DMS79 (cell line): ENCODE measurements around the gene NEO1.
"Not testable (repeated sequence)": the region's sequence is repeated elsewhere in the genome, so short reads cannot be mapped to it uniquely, and the experiment has no call there.

Source experiments
- DNase-seq: peaks from one replicate; lab custom pipeline; 2025; lab: John Stamatoyannopoulos, UW

Gene NEO1

GRCh38 chr15:73264881-73265280 is 212.6 kb downstream of the NEO1 start:
- DNase-seq: no peak

DNA sequence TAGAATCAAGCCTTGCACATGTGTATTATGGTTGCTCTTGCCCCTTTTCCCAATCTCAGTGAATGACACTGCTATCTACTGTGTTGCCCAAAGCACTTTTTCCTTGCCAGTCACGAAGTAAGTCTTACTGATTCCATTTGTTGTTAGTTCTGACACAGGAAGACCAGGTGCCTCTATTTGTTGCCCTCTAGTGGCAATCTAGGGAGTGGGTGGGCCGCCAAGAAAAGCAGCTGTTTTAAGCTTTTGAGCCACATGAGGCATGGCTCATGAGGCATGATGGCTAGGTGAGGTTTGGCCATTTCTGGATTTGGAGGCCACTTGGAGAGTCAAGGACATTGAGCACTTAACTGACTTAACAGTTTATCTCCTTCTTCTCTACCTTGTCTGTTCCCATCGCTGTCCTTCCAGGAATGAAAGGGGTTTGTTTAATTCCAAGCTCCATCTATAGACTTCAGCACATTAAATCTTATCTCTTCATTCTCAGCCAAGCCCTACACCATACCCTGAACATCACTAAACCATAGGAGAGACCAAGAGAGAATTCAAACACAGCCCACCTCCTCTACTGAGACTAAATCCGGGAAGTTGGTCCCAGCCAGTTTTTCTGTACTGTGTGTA is 213.4 kb downstream of the NEO1 start:
- no peak for DNase-seq

DNA sequence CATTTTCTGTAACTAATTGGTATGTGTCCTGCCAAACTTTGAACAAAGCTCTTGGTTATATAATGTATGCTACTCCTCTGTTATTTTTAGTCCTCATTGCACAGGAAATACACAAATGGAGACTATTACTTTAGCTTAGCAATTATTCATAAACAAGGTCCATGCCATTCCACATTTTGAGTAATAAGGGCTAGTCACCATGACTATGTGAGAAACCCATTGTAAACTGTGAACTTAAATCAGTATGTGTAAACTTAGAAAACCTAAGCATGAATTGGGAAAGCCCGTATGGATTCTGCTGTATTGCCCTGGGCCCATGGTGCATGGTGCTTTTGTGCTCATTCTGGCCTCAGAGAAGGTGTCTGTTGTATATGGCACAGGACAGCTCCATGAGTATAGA is 216.2 kb downstream of the NEO1 start:
- DNase-seq: no peak

GRCh38 chr15:73270366-73271097 is 218.3 kb downstream of the NEO1 start:
- no peak for DNase-seq

DNA sequence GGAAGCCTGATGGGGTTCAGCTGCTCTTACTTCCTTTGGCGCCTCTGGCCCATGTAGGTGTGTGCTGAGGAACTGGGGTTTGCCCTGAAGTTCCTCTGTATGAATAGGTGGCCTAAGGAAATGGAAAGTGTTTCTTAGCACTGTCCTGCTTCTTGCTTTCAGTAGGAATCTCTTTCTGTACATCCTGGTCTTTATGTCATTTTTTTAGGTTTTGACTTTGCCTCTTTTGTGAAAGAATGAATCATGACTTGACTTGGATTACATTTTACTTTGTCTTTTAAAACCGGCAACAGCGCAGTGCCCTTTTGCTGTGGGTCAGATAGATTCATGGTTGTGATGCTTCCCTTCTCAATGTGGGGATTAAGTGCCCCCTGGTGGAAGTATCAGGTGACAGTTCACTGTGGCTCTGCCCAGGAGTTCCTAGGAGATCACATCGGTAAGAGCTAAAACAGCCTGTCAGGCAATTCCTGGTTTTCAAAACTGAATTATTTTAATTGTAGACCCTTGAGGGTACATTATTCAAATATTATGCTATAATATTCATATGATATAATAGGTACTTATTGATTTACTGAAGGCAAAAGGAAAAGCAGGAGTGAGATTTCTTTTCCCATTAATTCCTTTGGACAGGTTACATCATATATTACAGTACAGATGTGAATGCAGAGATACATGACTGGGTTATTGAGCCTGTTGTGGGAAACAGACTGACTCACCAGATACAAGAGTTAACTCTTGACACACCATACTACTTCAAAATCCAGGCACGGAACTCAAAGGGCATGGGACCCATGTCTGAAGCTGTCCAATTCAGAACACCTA is 221.1 kb downstream of the NEO1 start:
- DNase-seq: no peak

DNA sequence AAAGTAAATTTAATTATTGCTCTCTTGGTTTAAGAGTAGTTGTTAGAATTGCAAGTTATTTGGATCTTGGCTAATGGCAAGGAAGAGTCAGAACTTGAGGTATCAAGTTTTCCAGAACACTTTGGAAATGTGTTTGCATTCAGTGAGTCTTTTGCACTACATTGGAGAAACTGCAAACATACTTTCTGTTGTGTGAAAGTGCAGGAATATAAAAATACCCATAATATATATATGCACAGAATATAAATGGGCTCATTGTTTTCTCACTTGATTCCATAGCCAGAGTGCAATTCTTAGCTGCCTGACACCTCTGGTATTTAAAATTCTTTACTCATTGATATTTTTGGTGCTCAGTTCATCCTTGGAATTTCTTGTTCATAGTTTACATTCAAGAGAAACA is 223.6 kb downstream of the NEO1 start:
- no peak for DNase-seq

DNA sequence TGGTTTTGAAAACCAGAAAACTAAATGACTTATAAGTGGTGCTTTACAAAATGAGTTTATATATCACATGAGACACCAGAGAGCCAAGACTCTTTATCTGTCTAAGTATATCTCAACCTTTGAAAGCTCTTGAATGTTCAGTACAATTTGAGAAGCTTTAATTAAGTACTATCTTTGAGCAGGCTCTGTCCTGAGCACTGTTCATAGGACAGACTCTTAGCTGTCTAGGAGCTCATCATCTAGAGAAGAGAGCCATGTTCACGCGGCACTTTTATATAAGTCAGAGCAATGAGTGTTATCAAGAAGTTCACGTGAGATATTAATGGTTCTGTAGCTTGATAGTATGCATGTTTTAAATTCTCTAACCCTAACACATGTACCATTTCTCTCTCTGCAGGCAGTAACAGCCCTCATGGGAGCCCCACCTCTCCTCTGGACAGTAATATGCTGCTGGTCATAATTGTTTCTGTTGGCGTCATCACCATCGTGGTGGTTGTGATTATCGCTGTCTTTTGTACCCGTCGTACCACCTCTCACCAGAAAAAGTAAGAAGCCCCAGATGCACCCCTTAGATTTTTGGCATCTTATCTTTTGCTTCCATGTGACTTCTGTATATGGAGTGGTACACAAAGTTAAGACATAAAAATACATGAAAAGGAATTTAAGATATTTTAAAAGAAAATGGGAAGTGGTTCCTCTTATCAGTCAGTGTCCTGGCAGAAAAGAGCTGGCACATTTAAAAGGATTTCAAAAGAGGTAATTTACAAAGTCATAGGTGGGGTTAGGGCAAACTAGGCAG is 230.5 kb downstream of the NEO1 start:
- no peak for DNase-seq

DNA sequence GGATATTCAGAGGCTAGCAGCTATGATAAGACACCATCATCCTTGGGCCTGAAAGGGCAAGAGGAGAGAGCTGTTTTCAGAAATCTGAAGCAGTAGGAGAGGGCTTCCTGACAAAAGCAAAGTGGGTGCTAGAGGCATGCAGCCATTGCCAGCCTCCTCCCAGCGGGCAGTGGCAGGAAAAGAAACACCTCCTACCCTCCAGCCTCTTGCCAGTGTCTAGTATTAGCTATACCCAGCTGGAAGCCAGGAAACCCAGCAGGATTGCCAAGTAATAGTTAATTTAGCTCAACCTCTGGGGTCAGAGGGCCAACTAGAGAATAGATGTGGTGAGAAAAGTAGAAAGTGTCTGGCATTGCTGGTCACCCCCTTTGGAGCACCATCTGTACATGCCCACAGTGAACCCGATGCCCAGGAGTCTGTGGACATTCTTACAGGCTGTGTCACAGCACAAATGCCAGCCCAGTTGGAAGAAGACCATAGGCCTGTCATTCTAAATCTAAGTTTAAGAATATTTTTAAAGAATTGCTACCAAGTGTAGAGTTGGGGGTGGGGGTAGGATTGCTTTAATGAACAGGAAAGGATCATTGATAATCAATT is 231.2 kb downstream of the NEO1 start:
- DNase-seq: no peak

GRCh38 chr15:73284090-73284716 is 231.9 kb downstream of the NEO1 start:
- DNase-seq: no peak

GRCh38 chr15:73286311-73286710 is 234.0 kb downstream of the NEO1 start:
- no peak for DNase-seq

DNA sequence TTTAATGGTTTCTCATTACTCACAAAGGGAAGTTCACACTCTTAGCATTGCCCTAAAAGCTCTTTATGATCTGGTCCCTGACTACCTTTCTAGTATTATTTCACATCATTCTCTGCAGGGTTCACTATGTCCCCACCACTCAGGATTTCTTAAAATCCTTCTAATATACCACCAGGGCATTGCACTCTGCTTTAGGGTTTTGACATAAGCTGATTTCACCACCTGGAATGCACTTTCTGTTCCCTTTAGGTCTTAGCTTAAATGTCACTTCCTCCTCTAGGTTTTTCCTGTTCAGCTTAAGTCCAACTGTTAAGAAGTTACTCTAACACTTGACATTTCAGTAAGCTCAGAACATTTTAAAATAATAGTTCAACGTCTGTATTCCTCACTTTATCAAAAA is 234.8 kb downstream of the NEO1 start:
- no peak for DNase-seq

DNA sequence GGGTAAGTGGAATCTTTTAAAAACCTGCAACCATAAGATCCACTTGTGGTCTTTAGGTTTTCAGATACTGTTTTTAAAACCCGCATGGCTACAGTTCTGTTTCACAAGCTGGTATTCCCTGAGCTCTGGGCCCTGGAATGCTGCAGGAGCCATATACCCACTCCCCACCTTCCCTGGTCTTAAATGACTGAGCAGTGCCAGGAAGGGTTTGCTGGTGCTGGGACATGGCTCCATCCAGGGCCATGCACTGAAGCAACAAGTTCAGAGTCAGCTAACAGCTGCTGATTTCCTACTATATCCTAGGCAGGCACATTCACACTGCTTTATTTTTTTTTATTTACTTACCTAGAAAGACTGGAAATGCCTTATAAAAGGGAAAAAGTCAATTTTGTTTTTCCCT is 239.2 kb downstream of the NEO1 start:
- DNase-seq: no peak

DNA sequence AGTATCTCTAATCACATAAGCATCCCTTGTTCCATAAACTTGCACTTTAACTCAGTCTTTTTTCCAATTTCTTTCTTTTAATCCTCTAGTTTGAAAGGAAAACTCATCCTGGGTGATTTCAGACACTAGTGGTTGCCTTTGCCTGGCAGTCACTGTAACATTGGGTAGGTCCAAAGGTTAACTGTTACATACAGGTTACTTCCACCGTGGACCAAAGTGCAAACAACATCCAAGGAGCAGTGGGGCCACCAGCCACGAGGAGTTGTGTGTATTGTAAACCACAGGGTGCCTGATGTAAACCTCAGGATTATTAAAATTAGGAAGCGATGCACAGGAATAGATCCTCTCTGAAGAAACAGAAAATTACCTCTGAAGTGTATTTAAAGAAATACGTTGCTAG is 241.5 kb downstream of the NEO1 start:
- no peak for DNase-seq

DNA sequence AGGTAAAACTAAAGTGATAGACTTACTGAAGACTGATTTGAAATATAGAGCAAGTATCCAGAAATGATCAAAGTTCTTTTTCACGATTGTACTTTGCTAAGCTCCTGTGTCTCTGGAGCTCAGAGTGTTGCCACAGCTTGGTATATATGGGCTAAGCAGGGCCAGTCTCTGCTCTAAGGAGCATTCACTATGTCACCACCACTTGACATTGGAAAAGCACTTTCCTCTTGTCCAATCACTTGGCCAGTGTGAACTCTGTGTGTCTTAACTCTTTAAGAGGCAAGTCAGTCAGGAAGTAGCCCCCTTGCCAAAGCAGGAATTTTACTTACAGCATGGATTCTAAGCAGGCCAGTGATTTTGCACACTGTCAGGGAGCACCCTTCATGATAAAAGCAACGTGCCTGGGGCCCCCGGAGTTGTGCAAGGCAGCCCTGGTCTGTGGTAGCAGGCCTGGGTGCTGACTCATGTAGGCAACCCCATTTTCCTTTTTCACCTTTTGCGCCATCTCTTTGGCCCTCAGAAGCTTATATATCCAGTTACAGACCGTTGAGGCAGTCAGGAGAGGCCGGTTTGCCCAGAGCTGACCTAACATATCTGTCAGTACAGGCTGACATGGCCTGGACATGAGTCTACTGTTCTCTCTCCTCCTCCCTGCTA is 243.5 kb downstream of the NEO1 start:
- DNase-seq: no peak

- no peak for DNase-seq
Observed at GRCh38 chr15:73296609-73297353, 244.5 kb downstream of the NEO1 start.

DNA sequence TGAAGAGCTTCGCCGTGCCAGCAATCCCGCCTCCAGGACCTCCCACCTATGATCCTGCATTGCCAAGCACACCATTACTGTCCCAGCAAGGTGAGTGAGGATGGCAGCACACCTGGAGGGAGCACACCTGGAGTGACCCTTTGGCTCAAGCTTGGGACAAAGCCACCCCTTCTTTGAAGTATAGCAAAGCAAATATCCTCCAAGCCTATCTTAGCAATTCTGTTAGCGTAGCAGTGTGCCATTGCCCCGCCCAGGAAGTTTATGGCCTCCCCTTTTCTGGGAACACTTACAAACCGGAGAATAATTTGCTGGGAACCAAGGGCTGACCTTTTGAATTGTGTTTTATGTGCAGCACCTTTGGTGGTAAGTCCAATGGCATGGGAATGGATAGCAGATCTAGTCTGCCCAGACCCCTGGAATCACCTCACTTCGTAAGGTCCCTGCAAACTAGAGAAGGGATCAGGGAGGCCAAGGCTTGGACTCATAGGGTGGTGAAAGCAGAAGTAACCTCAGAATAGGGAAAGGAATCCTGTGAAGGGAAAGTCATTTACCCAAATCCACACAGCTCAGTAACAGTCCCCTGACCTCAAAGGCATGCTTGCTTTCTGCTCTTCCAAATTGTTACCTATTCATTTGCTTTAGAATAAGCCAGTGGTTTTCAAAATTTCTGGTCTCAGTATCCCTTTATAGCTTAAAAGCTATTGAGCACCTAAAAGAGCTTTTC is 246.4 kb downstream of the NEO1 start:
- no peak for DNase-seq

GRCh38 chr15:73300286-73300685 is 248.0 kb downstream of the NEO1 start:
- DNase-seq: not testable (repeated sequence)

DNA sequence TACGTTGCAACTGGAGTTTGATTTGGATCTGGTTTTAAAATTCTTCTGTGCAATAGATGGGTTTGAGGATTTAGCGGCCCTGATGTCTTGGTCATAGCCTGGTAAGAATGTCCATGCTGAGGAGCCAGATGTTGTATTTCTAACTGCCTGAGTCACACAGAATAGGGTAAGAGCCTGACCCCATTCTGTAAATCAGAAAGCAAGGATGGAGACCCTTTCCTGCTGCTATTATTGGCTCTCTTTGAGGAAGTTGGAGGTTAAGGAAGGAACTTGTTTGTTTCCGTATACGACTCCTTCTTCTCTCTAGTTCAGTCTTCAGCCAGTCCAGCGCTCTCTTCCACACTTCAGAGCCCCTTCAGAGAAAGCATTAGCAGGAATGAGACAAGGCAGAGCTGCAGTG is 251.4 kb downstream of the NEO1 start:
- DNase-seq: no peak
